GM12878 (cell line): ENCODE results near the gene PYGB. TPM values are rescaled to one million over a fixed set of nuclear protein-coding genes. Genes with fewer than 3 reads are reported as not detected.

ENCODE experiments used
- ATAC-seq: fragments of 200-7000 bp; cut with Tn5 transposase; 3 replicates; pipeline ENCODE4 v1.9.1; 2020; ENCODE audit warnings: mild to moderate bottlenecking, moderate library complexity
- BruUV-seq: library from RNA; stranded (reverse); fragments of 400-500 nt; replicated peaks from 2 replicates; lab custom pipeline; 2021; lab: Mats Ljungman, UMichigan
- CTCF ChIA-PET: fragments of 300-600 bp; sonication (Branson Sonifier 250); formaldehyde crosslinking; extraction: SDS; loops from one replicate; lab custom pipeline; 2021; ENCODE audit warnings: inconsistent platforms; lab: Yijun Ruan, JAX
- POLR2A ChIA-PET: fragments of 350-600 bp; formaldehyde crosslinking; extraction: SDS; loops from one replicate; lab custom pipeline; 2021; ENCODE audit warnings: inconsistent platforms; lab: Charles Lee
- RAD21 ChIA-PET: fragments of 300-600 bp; sonication (Branson Sonifier 250); formaldehyde crosslinking; loops from one replicate; lab custom pipeline; 2023; ENCODE audit warnings: antibody characterized with exemption; ENCODE audit not compliant: unreplicated experiment; lab: Charles Lee
- SMC1A ChIA-PET: fragments of 300-600 bp; sonication (Branson Sonifier 250); formaldehyde crosslinking; loops from one replicate; lab custom pipeline; 2023; ENCODE audit not compliant: unreplicated experiment, uncharacterized antibody; lab: Charles Lee
- DNase-seq: peaks from one replicate; pipeline ENCODE4 v3.0.0-alpha.2; 2011; ENCODE audit warnings: low read depth, low spot score
- FAIRE-seq: peaks from 3 replicates; lab custom pipeline; 2011; peaks lifted over from hg19 to GRCh38; lab: Jason Lieb, UNC
- H2AFZ ChIP-seq: 2 replicates; pipeline ENCODE4 v1.6.0; 2011; ENCODE audit warnings: low read depth, low read length, control low read depth; ENCODE audit not compliant: control insufficient read depth
- H3K27ac ChIP-seq: 2 replicates; pipeline ENCODE4 v1.5.1; 2011; ENCODE audit warnings: control low read depth; ENCODE audit not compliant: control insufficient read depth, insufficient read depth
- H3K27me3 ChIP-seq, 2 experiments: replicated peaks in 1 of 2; 2 replicates each; pipeline versions ENCODE4 v1.6.0 to v1.6.1; 2011; ENCODE audit warnings: low read length in 1 of 2; ENCODE audit not compliant: control insufficient read depth in 2 of 2, insufficient read depth in 2 of 2
- H3K36me3 ChIP-seq, 2 experiments: 2 replicates each; pipeline ENCODE4 v1.5.1; 2011; ENCODE audit warnings: low read length in 1 of 2; ENCODE audit not compliant: control insufficient read depth in 2 of 2, insufficient read depth in 2 of 2
- H3K4me1 ChIP-seq: 2 replicates; pipeline ENCODE4 v1.6.1; 2011; ENCODE audit warnings: mild to moderate bottlenecking, low read length, moderate library complexity, mixed read lengths; ENCODE audit not compliant: control insufficient read depth, insufficient read depth
- H3K4me2 ChIP-seq: 2 replicates; pipeline ENCODE4 v1.6.0; 2011; ENCODE audit warnings: control low read depth; ENCODE audit not compliant: control insufficient read depth, insufficient read depth
- H3K4me3 ChIP-seq: fragments of 200-600 bp; sonication (generic); 2 replicates; pipeline ENCODE4 v1.5.1; 2016
- H3K79me2 ChIP-seq: 2 replicates; pipeline ENCODE4 v1.6.0; 2011; ENCODE audit warnings: low read length; ENCODE audit not compliant: control insufficient read depth, insufficient read depth
- H3K9ac ChIP-seq: 2 replicates; pipeline ENCODE4 v1.8.0; 2011; ENCODE audit warnings: low read length, control low read depth, mixed read lengths; ENCODE audit not compliant: control insufficient read depth, insufficient read depth
- H3K9me3 ChIP-seq: replicated peaks from 3 replicates; pipeline ENCODE4 v1.5.1; 2011; ENCODE audit warnings: mild to moderate bottlenecking, low read length; ENCODE audit not compliant: control insufficient read depth, insufficient read depth
- H4K20me1 ChIP-seq: 2 replicates; pipeline ENCODE4 v1.6.0; 2011; ENCODE audit not compliant: control insufficient read depth, insufficient read depth
- CHD2 ChIP-seq: IDR thresholded peaks from 2 replicates; pipeline ENCODE4 v1.6.1; 2011; ENCODE audit warnings: low read depth, low read length, improper control_type of control experiment, borderline replicate concordance
- IKZF2 ChIP-seq, 2 experiments: fragments of 450-650 bp; IDR thresholded peaks; 2 replicates each; pipeline ENCODE4 v1.6.1; 2017; ENCODE audit warnings: mild to moderate bottlenecking in 2 of 2, moderate library complexity in 2 of 2
- MEF2B ChIP-seq: fragments of 450-650 bp; IDR thresholded peaks from 2 replicates; pipeline ENCODE4 v1.6.1; 2018; ENCODE audit warnings: mild to moderate bottlenecking, moderate library complexity; ENCODE audit not compliant: partially characterized antibody, poor library complexity, severe bottlenecking
- NBN ChIP-seq: fragments of 450-650 bp; IDR thresholded peaks from 2 replicates; pipeline ENCODE4 v1.6.1; 2016
- RAD51 ChIP-seq: fragments of 450-650 bp; IDR thresholded peaks from 2 replicates; pipeline ENCODE4 v1.6.1; 2016; ENCODE audit warnings: moderate library complexity, mild to moderate bottlenecking, inconsistent platforms
- RFX5 ChIP-seq: IDR thresholded peaks from 2 replicates; pipeline ENCODE4 v1.6.1; 2011; ENCODE audit warnings: low read depth, low read length, improper control_type of control experiment
- STAT1 ChIP-seq: fragments of 450-650 bp; conservative IDR thresholded peaks from 2 replicates; pipeline ENCODE4 v1.6.1; 2014; ENCODE audit warnings: antibody characterized with exemption, mild to moderate bottlenecking
- ZSCAN29 ChIP-seq: fragments of 450-650 bp; IDR thresholded peaks from 2 replicates; pipeline ENCODE4 v1.6.1; 2017; ENCODE audit warnings: mild to moderate bottlenecking, moderate library complexity
- ZZZ3 ChIP-seq: IDR thresholded peaks from 2 replicates; pipeline ENCODE4 v1.6.1; 2011; ENCODE audit warnings: low read depth; ENCODE audit not compliant: control insufficient read depth, insufficient read length
- WGBS: methylation state at CpG from one replicate; pipeline ENCODE4 v1.1.6; 2016; ENCODE audit warnings: low lambda C conversion rate; ENCODE audit not compliant: insufficient replicate concordance, insufficient coverage; ENCODE audit errors: missing lambda C conversion rate; 5-methylcytosine and 5-hydroxymethylcytosine counted together
- in situ Hi-C: fragments of 300-500 bp; cut with MboI; formaldehyde crosslinking; loops from 9 replicates; pipeline ENCODE4 v1.14.3; 2018; ENCODE audit warnings: mixed read lengths
- intact Hi-C: fragments of 100-400 bp; cut with micrococcal nuclease; formaldehyde crosslinking; loops from one replicate; pipeline ENCODE4 v1.14.2; 2022; ENCODE audit not compliant: unreplicated experiment
- polyA plus RNA-seq, 11 experiments: library from polyadenylated mRNA; depleted of rRNA in 4 of 11; unstranded in 6 of 11; stranded (reverse) in 5 of 11; fragments of >200 nt; fragmentation: Nextera tagmentation in 4 of 11; fragmentation: Illumina TruSeq in 1 of 11; extraction: Ambion mirVana in 4 of 11; extraction: Trizol in 1 of 11; gene quantifications; 1 replicate in 1 of 11; 2 replicates in 10 of 11; pipeline versions ENCODE4 v1.2.1 to v1.2.3, GENCODE V29; 2011 to 2016; ENCODE audit warnings: inconsistent platforms in 2 of 11, missing spikeins in 2 of 11, low read depth in 1 of 11
- total RNA-seq, 4 experiments: library from RNA; depleted of rRNA in 3 of 4; stranded (reverse); fragments of >200 nt in 3 of 4; fragmentation: Illumina TruSeq in 1 of 4; extraction: Trizol in 1 of 4; gene quantifications; 2 replicates each; pipeline versions ENCODE4 v1.2.1 to v1.2.3, GENCODE V29; 2013 to 2021
- TF ChIP-seq, protein P1 (sequence below): IDR thresholded peaks from 2 replicates; pipeline ENCODE4 v1.6.1; 2011; ENCODE audit warnings: borderline replicate concordance, low read depth, mild to moderate bottlenecking, moderate library complexity, mixed read lengths, low read length; ENCODE audit not compliant: insufficient read depth; ENCODE audit errors: extremely low read length
- TF ChIP-seq, protein P2 (sequence below): fragments of 450-650 bp; IDR thresholded peaks from 2 replicates; pipeline ENCODE4 v1.6.1; 2017; ENCODE audit warnings: borderline replicate concordance
- TF ChIP-seq, protein P3 (sequence below): fragments of 150-350 bp; IDR thresholded peaks from 2 replicates; pipeline ENCODE4 v1.6.1; 2016; ENCODE audit warnings: low read depth, low read length

Gene PYGB
- total and polyA plus RNA-seq, 10 of the 15 experiments (the other 5 are each of a cell fraction or from before 2014, with no cell fraction given): 0.34 to 33.5 (median 21.8) TPM

DNA sequence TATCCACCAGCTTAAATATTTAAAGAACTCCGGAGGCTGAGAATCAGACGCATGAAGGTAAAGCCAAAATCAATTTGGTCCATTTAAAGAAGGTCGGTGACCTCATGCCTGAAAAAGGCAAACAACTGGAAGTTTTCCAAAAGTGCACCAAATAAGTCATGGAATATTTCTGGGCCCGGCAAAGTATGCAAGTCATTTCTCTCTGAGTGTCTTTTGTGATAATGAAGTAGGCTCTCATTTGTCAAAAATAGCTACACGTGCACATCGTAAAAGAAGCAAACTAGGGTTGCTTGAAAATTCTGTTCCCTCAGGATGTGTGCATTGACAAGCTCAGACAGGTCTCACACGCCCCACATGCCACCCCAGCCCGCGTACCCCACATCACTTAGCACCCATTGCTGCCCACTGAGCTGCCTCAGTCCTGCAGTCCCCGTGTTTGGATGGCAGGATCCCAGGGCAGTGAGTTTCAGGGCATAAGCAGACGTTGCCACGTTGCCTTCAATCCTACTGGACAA lies 20.5 kb upstream of the PYGB start:
- CTCF ChIA-PET: no interaction called here
- intact Hi-C loops (no loop called here), in situ Hi-C loops (no loop called here)
- WGBS: 89% methylated on average over 12 of the region's 12 CpGs
- H3K27ac ChIP-seq: no peak overlapping the region
- SMC1A ChIA-PET: no interaction called here
- ATAC-seq: no peak
- no peak overlapping the region for H3K9ac ChIP-seq
- no peak overlapping the region for H2AFZ ChIP-seq
- no TSS peak for BruUV-seq
- H3K36me3 ChIP-seq: no peaks in the 10 kb centered on the region; a peak in 2 of 4 replicates
- no peak overlapping the region for H3K4me2 ChIP-seq
- H3K4me1 ChIP-seq: peaks cover 3% of the 10 kb centered on the region
- RAD21 ChIA-PET: no interaction called here
- POLR2A ChIA-PET: no interaction called here
- H3K9me3 ChIP-seq: no peaks in the 10 kb centered on the region
- H4K20me1 ChIP-seq: no peaks in the 10 kb centered on the region
- TF ChIP-seq RFX5 (no peak), NBN (no peak), ZZZ3 (no peak), MEF2B (no peak), STAT1 (no peak), RAD51 (no peak)
- TF ChIP-seq, all 136 proteins: peak for 0
- Histone ChIP-seq H3K4me3 (no peak overlapping the region), H3K27me3 (no peaks in the 10 kb centered on the region), H3K79me2 (no peaks in the 10 kb centered on the region)
- FAIRE-seq (no peak), DNase-seq (no peak)

DNA sequence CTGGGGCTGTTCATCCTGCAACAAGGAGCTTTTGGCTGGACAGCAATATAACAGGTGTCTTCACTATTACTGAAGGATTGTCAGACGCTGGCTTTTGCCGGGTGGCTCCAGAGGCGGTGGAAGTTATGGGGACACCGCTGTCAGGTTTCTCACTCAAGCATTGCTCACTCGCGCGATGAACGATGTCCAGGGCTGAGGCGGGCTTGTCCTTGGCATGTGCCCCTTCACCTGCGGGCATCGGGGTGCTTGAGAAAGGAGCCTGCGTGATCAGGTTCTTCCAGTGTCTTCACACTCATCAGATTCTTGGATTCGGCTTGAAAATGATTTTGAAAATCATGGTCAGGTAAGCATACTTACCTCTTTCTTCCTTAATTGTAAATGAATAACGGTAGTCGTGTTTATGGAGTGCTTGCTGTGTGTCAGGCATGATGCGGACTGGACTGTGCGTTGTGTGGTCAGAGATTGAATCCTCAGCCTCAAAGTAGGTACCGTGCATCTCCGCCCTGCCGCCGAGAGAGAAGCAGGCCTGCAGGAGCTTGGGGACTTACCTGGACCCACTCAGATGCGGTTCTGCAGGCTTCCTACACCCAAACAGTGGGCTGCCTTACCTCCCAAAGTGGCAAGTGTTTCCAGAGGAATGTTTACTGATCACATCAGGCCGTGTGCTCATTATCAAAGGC lies 18.3 kb upstream of the PYGB start:
- SMC1A ChIA-PET: no interaction called here
- H2AFZ ChIP-seq: no peak overlapping the region
- POLR2A ChIA-PET: no interaction called here
- no peak overlapping the region for H3K4me3 ChIP-seq
- WGBS: 83% methylated on average over 23 of the region's 23 CpGs
- peaks cover 3% of the 10 kb centered on the region for H3K4me1 ChIP-seq
- intact Hi-C loops: no loop called here
- H4K20me1 ChIP-seq: no peaks in the 10 kb centered on the region
- H3K4me2 ChIP-seq: no peak overlapping the region
- in situ Hi-C loops: no loop called here
- FAIRE-seq: no peak
- H3K79me2 ChIP-seq: no peaks in the 10 kb centered on the region
- H3K27me3 ChIP-seq: no peaks in the 10 kb centered on the region
- RAD21 ChIA-PET: no interaction called here
- H3K9ac ChIP-seq: no peak overlapping the region
- no peak for ATAC-seq
- DNase-seq: no peak
- H3K9me3 ChIP-seq: no peaks in the 10 kb centered on the region
- no TSS peak for BruUV-seq
- H3K27ac ChIP-seq: no peak overlapping the region
- H3K36me3 ChIP-seq: no peaks in the 10 kb centered on the region; a peak in 2 of 4 replicates
- CTCF ChIA-PET: no interaction called here
- TF ChIP-seq IKZF2 (IDR thresholded peaks at IDR 0.05) (no peak), ZSCAN29 (no peak), CHD2 (no peak)
- TF ChIP-seq, protein P1, sequence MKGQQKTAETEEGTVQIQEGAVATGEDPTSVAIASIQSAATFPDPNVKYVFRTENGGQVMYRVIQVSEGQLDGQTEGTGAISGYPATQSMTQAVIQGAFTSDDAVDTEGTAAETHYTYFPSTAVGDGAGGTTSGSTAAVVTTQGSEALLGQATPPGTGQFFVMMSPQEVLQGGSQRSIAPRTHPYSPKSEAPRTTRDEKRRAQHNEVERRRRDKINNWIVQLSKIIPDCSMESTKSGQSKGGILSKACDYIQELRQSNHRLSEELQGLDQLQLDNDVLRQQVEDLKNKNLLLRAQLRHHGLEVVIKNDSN: no peak
- TF ChIP-seq, protein P2, sequence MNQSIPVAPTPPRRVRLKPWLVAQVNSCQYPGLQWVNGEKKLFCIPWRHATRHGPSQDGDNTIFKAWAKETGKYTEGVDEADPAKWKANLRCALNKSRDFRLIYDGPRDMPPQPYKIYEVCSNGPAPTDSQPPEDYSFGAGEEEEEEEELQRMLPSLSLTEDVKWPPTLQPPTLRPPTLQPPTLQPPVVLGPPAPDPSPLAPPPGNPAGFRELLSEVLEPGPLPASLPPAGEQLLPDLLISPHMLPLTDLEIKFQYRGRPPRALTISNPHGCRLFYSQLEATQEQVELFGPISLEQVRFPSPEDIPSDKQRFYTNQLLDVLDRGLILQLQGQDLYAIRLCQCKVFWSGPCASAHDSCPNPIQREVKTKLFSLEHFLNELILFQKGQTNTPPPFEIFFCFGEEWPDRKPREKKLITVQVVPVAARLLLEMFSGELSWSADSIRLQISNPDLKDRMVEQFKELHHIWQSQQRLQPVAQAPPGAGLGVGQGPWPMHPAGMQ: no peak
- TF ChIP-seq, protein P3, sequence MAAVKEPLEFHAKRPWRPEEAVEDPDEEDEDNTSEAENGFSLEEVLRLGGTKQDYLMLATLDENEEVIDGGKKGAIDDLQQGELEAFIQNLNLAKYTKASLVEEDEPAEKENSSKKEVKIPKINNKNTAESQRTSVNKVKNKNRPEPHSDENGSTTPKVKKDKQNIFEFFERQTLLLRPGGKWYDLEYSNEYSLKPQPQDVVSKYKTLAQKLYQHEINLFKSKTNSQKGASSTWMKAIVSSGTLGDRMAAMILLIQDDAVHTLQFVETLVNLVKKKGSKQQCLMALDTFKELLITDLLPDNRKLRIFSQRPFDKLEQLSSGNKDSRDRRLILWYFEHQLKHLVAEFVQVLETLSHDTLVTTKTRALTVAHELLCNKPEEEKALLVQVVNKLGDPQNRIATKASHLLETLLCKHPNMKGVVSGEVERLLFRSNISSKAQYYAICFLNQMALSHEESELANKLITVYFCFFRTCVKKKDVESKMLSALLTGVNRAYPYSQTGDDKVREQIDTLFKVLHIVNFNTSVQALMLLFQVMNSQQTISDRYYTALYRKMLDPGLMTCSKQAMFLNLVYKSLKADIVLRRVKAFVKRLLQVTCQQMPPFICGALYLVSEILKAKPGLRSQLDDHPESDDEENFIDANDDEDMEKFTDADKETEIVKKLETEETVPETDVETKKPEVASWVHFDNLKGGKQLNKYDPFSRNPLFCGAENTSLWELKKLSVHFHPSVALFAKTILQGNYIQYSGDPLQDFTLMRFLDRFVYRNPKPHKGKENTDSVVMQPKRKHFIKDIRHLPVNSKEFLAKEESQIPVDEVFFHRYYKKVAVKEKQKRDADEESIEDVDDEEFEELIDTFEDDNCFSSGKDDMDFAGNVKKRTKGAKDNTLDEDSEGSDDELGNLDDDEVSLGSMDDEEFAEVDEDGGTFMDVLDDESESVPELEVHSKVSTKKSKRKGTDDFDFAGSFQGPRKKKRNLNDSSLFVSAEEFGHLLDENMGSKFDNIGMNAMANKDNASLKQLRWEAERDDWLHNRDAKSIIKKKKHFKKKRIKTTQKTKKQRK: no peak
